ENCODE data around the gene UNC13C.
"Not testable (repeated sequence)": the region's sequence is repeated elsewhere in the genome, so short reads cannot be mapped to it uniquely, and the experiment has no call there.

UNC13C gene

GRCh38 chr15:54388746-54389145 is 410.5 kb downstream of the UNC13C start:
- no peaks in the 10 kb centered on the region for H3K4me1 ChIP-seq (ENCODE audit: control insufficient read depth, insufficient read depth, low read length)
- H3K36me3 ChIP-seq (ENCODE audit: control insufficient read depth, insufficient read depth, low read length): no peaks in the 10 kb centered on the region
- H3K4me3 ChIP-seq (ENCODE audit: low read length): no peak overlapping the region
- DNase-seq (ENCODE audit: low read depth, low spot score): no peak
- no peak overlapping the region for H3K27ac ChIP-seq (ENCODE audit: low read length)
- no CpG with 5 or more reads among the region's 1 CpG for WGBS (ENCODE audit: insufficient coverage, insufficient read length)
- no peaks in the 10 kb centered on the region for H3K27me3 ChIP-seq (ENCODE audit: control insufficient read depth, insufficient read depth, low read length)
- H3K9me3 ChIP-seq (ENCODE audit: control insufficient read depth, insufficient read depth, low read length): no peaks in the 10 kb centered on the region

DNA sequence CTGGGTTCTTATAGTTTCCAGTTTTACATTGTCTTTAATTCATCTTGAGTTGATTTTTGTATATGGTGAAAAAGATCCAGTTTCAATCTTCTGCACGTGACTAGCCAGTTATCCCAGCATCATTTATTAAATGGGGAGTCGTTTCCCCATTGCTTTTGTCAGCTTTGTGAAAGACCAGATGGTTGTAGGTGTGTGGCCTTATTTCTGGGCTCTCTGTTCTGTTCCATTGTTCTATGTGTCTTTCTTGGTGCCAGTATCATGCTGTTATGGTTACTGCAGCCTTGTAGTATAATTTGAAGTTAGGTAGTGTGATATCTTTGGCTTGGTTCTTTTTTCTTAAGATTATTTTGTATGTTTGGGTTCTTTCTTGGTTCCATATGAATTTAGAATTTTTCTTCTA is 432.2 kb downstream of the UNC13C start:
- no peaks in the 10 kb centered on the region for H3K36me3 ChIP-seq (ENCODE audit: control insufficient read depth, insufficient read depth, low read length)

GRCh38 chr15:54424171-54424570 is 445.9 kb downstream of the UNC13C start:
- Histone ChIP-seq H3K4me3 (ENCODE audit: low read length) (no peak overlapping the region), H3K27ac (ENCODE audit: low read length) (no peak overlapping the region), H3K9me3 (ENCODE audit: control insufficient read depth, insufficient read depth, low read length) (no peaks in the 10 kb centered on the region), H3K4me1 (ENCODE audit: control insufficient read depth, insufficient read depth, low read length) (no peaks in the 10 kb centered on the region), H3K36me3 (ENCODE audit: control insufficient read depth, insufficient read depth, low read length) (no peaks in the 10 kb centered on the region), H3K27me3 (ENCODE audit: control insufficient read depth, insufficient read depth, low read length) (no peaks in the 10 kb centered on the region)
- no peak for DNase-seq (ENCODE audit: low read depth, low spot score)
- WGBS (ENCODE audit: insufficient coverage, insufficient read length): no CpG with 5 or more reads among the region's 2 CpGs

More for the DNA sequence above, 432.2 kb downstream of the UNC13C start:
- no peak overlapping the region for H3K4me3 ChIP-seq (ENCODE audit: low read length)
- no peaks in the 10 kb centered on the region for H3K27me3 ChIP-seq (ENCODE audit: control insufficient read depth, insufficient read depth, low read length)
- H3K27ac ChIP-seq (ENCODE audit: low read length): no peak overlapping the region
- WGBS (ENCODE audit: insufficient coverage, insufficient read length): no CpG with 5 or more reads among the region's 2 CpGs
- H3K9me3 ChIP-seq (ENCODE audit: control insufficient read depth, insufficient read depth, low read length): no peaks in the 10 kb centered on the region
- DNase-seq (ENCODE audit: low read depth, low spot score): no peak
- no peaks in the 10 kb centered on the region for H3K4me1 ChIP-seq (ENCODE audit: control insufficient read depth, insufficient read depth, low read length)

- no peaks in the 10 kb centered on the region for H3K4me1 ChIP-seq (ENCODE audit: control insufficient read depth, insufficient read depth, low read length)
- H3K36me3 ChIP-seq (ENCODE audit: control insufficient read depth, insufficient read depth, low read length): no peaks in the 10 kb centered on the region
- no peaks in the 10 kb centered on the region for H3K9me3 ChIP-seq (ENCODE audit: control insufficient read depth, insufficient read depth, low read length)
- no peak overlapping the region for H3K27ac ChIP-seq (ENCODE audit: low read length)
- no peak for DNase-seq (ENCODE audit: low read depth, low spot score)
- no peaks in the 10 kb centered on the region for H3K27me3 ChIP-seq (ENCODE audit: control insufficient read depth, insufficient read depth, low read length)
- no peak overlapping the region for H3K4me3 ChIP-seq (ENCODE audit: low read length)
- no CpG with 5 or more reads among the region's 4 CpGs for WGBS (ENCODE audit: insufficient coverage, insufficient read length)
Observed at GRCh38 chr15:54428596-54428995, 450.4 kb downstream of the UNC13C start.

- H3K4me1 ChIP-seq (ENCODE audit: control insufficient read depth, insufficient read depth, low read length); H3K9me3 ChIP-seq (ENCODE audit: control insufficient read depth, insufficient read depth, low read length); H3K27me3 ChIP-seq (ENCODE audit: control insufficient read depth, insufficient read depth, low read length); H3K27ac ChIP-seq (ENCODE audit: low read length); DNase-seq (ENCODE audit: low read depth, low spot score); H3K36me3 ChIP-seq (ENCODE audit: control insufficient read depth, insufficient read depth, low read length); H3K4me3 ChIP-seq (ENCODE audit: low read length): not testable (repeated sequence)
- no CpG with 5 or more reads among the region's 9 CpGs for WGBS (ENCODE audit: insufficient coverage, insufficient read length)
Observed at GRCh38 chr15:54450288-54450687, 472.0 kb downstream of the UNC13C start.

GRCh38 chr15:54456413-54456812 is 478.2 kb downstream of the UNC13C start:
- no CpG with 5 or more reads among the region's 1 CpG for WGBS (ENCODE audit: insufficient coverage, insufficient read length)

GRCh38 chr15:54462511-54462913 is 484.3 kb downstream of the UNC13C start:
- no peak for DNase-seq (ENCODE audit: low read depth, low spot score)
- Histone ChIP-seq H3K27me3 (ENCODE audit: control insufficient read depth, insufficient read depth, low read length) (no peaks in the 10 kb centered on the region), H3K4me3 (ENCODE audit: low read length) (no peak overlapping the region), H3K36me3 (ENCODE audit: control insufficient read depth, insufficient read depth, low read length) (no peaks in the 10 kb centered on the region), H3K4me1 (ENCODE audit: control insufficient read depth, insufficient read depth, low read length) (no peaks in the 10 kb centered on the region), H3K9me3 (ENCODE audit: control insufficient read depth, insufficient read depth, low read length) (no peaks in the 10 kb centered on the region), H3K27ac (ENCODE audit: low read length) (no peak overlapping the region)
- WGBS (ENCODE audit: insufficient coverage, insufficient read length): no CpG with 5 or more reads among the region's 17 CpGs

More at GRCh38 chr15:54456413-54456812, 478.2 kb downstream of the UNC13C start:
- Histone ChIP-seq H3K9me3 (ENCODE audit: control insufficient read depth, insufficient read depth, low read length) (no peaks in the 10 kb centered on the region), H3K36me3 (ENCODE audit: control insufficient read depth, insufficient read depth, low read length) (no peaks in the 10 kb centered on the region), H3K4me1 (ENCODE audit: control insufficient read depth, insufficient read depth, low read length) (no peaks in the 10 kb centered on the region), H3K27ac (ENCODE audit: low read length) (no peak overlapping the region), H3K27me3 (ENCODE audit: control insufficient read depth, insufficient read depth, low read length) (no peaks in the 10 kb centered on the region), H3K4me3 (ENCODE audit: low read length) (no peak overlapping the region)
- DNase-seq (ENCODE audit: low read depth, low spot score): no peak

- Histone ChIP-seq H3K9me3 (ENCODE audit: control insufficient read depth, insufficient read depth, low read length) (no peaks in the 10 kb centered on the region), H3K4me1 (ENCODE audit: control insufficient read depth, insufficient read depth, low read length) (no peaks in the 10 kb centered on the region; the same call in 1 of the 2 replicates), H3K27ac (ENCODE audit: low read length) (no peak overlapping the region), H3K36me3 (ENCODE audit: control insufficient read depth, insufficient read depth, low read length) (no peaks in the 10 kb centered on the region), H3K27me3 (ENCODE audit: control insufficient read depth, insufficient read depth, low read length) (no peaks in the 10 kb centered on the region), H3K4me3 (ENCODE audit: low read length) (no peak overlapping the region)
- DNase-seq (ENCODE audit: low read depth, low spot score): no peak
- WGBS (ENCODE audit: insufficient coverage, insufficient read length): no CpG with 5 or more reads among the region's 3 CpGs
Observed at GRCh38 chr15:54481819-54482218, 503.6 kb downstream of the UNC13C start.

DNA sequence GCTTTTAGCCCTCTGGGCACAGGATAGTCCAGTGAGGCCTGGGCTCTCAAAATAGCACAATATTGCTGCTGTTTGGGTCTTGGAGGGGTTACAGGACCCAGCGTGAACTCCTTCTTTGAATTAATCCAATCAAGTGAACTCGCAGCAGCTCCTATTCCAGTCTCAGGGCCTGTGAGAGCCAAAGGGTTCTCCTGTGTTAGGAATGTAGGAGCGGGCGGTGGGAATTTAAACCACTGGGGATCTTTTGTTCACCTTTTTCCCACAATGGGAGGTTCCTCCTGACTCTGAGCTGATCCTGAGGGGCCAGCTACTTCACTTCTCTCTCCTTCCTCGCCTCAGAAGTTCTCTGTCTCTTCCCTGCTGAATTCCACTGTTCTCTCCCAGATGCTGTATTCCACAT is 504.0 kb downstream of the UNC13C start:
- WGBS (ENCODE audit: insufficient coverage, insufficient read length): no CpG with 5 or more reads among the region's 5 CpGs

GRCh38 chr15:54500330-54500729 is 522.1 kb downstream of the UNC13C start:
- Histone ChIP-seq H3K27ac (ENCODE audit: low read length) (no peak overlapping the region), H3K9me3 (ENCODE audit: control insufficient read depth, insufficient read depth, low read length) (no peaks in the 10 kb centered on the region), H3K4me3 (ENCODE audit: low read length) (no peak overlapping the region), H3K27me3 (ENCODE audit: control insufficient read depth, insufficient read depth, low read length) (no peaks in the 10 kb centered on the region), H3K36me3 (ENCODE audit: control insufficient read depth, insufficient read depth, low read length) (no peaks in the 10 kb centered on the region), H3K4me1 (ENCODE audit: control insufficient read depth, insufficient read depth, low read length) (peaks cover 1% of the 10 kb centered on the region; the same call in 1 of the 2 replicates)
- DNase-seq (ENCODE audit: low read depth, low spot score): no peak
- no CpG with 5 or more reads among the region's 2 CpGs for WGBS (ENCODE audit: insufficient coverage, insufficient read length)

More for the DNA sequence above, 504.0 kb downstream of the UNC13C start:
- no peak for DNase-seq (ENCODE audit: low read depth, low spot score)
- H3K4me1 ChIP-seq (ENCODE audit: control insufficient read depth, insufficient read depth, low read length): no peaks in the 10 kb centered on the region; the same call in 1 of the 2 replicates
- H3K27ac ChIP-seq (ENCODE audit: low read length): no peak overlapping the region
- H3K27me3 ChIP-seq (ENCODE audit: control insufficient read depth, insufficient read depth, low read length): no peaks in the 10 kb centered on the region
- no peaks in the 10 kb centered on the region for H3K9me3 ChIP-seq (ENCODE audit: control insufficient read depth, insufficient read depth, low read length)
- no peaks in the 10 kb centered on the region for H3K36me3 ChIP-seq (ENCODE audit: control insufficient read depth, insufficient read depth, low read length)
- H3K4me3 ChIP-seq (ENCODE audit: low read length): no peak overlapping the region

DNA sequence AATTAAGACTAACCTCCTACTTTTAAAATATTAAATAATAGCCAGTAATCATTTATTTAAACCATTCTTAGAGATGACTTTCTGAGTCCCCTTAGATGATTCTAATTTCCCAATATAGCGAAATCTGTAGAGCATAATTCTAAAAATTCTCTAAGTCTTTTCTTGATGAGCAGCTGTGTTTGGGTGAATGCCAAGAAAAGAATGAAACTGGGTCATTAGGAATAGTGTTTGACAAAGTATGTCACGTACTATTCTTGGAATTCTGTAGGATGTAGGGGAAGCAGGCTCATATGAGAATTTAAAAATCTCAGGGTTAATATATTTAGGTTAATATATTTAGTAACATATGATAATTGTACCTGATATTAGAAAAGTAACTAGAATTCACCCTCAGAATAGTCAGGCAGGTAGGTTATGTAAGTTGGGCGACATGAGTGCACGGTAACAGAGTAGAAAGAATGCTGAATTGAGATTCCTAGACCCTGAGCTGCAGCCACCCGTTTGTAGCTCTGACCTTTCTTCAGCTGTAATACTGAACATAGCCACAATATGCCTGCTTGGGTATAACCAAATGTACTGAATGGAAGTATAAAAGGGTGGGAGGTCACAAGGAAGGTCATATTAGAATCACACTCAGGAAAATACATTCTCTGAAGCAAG is 524.3 kb downstream of the UNC13C start:
- peaks cover 1% of the 10 kb centered on the region; the same call in 1 of the 2 replicates for H3K4me1 ChIP-seq (ENCODE audit: control insufficient read depth, insufficient read depth, low read length)
- no peaks in the 10 kb centered on the region for H3K9me3 ChIP-seq (ENCODE audit: control insufficient read depth, insufficient read depth, low read length)
- no peak for DNase-seq (ENCODE audit: low read depth, low spot score)
- WGBS (ENCODE audit: insufficient coverage, insufficient read length): no CpG with 5 or more reads among the region's 5 CpGs
- H3K27ac ChIP-seq (ENCODE audit: low read length): no peak overlapping the region
- no peaks in the 10 kb centered on the region for H3K36me3 ChIP-seq (ENCODE audit: control insufficient read depth, insufficient read depth, low read length)
- no peaks in the 10 kb centered on the region for H3K27me3 ChIP-seq (ENCODE audit: control insufficient read depth, insufficient read depth, low read length)
- H3K4me3 ChIP-seq (ENCODE audit: low read length): no peak overlapping the region

Data from iPS DF 6.9 (cell line).